Activated naive CD8-positive, alpha-beta T cell (primary cell): Measurements from ENCODE around the gene ARRB1.
"Not testable (repeated sequence)": the region's sequence is repeated elsewhere in the genome, so short reads cannot be mapped to it uniquely, and the experiment has no call there.

Source experiments
- H3K27ac Mint-ChIP-seq: one replicate; pipeline ENCODE4 v1.8.0; 2021; ENCODE audit warnings: mixed read lengths
- H3K27me3 Mint-ChIP-seq: one replicate; pipeline ENCODE4 v1.8.0; 2021; ENCODE audit warnings: mixed read lengths
- H3K36me3 Mint-ChIP-seq: one replicate; pipeline ENCODE4 v1.8.0; 2021; ENCODE audit warnings: mixed read lengths
- H3K4me1 Mint-ChIP-seq: one replicate; pipeline ENCODE4 v1.8.0; 2021; ENCODE audit warnings: low read depth, mixed read lengths
- H3K4me3 Mint-ChIP-seq: one replicate; pipeline ENCODE4 v1.8.0; 2021; ENCODE audit warnings: mild to moderate bottlenecking, mixed read lengths
- H3K9me3 Mint-ChIP-seq: one replicate; pipeline ENCODE4 v1.8.0; 2021; ENCODE audit warnings: low read depth, mixed read lengths

Gene ARRB1

GRCh38 chr11:75342231-75342918 is 9.1 kb downstream of the ARRB1 start:
- H3K27ac Mint-ChIP-seq = peak overlapping the region; percentile 85
- peaks cover 94% of the 10 kb centered on the region for H3K4me1 Mint-ChIP-seq
- peak overlapping the region; percentile 32 for H3K4me3 Mint-ChIP-seq
- H3K36me3 Mint-ChIP-seq = no peaks in the 10 kb centered on the region
- no peaks in the 10 kb centered on the region for H3K9me3 Mint-ChIP-seq
- H3K27me3 Mint-ChIP-seq = no peaks in the 10 kb centered on the region

GRCh38 chr11:75341612-75342011 is 9.8 kb downstream of the ARRB1 start:
- Mint-ChIP-seq H3K27ac (peak overlapping the region; percentile 85), H3K27me3 (no peaks in the 10 kb centered on the region), H3K4me1 (peaks cover 94% of the 10 kb centered on the region), H3K4me3 (peak overlapping the region; percentile 80), H3K9me3 (no peaks in the 10 kb centered on the region), H3K36me3 (no peaks in the 10 kb centered on the region)

GRCh38 chr11:75339685-75340409 is 11.6 kb downstream of the ARRB1 start:
- H3K36me3 Mint-ChIP-seq = no peaks in the 10 kb centered on the region
- H3K9me3 Mint-ChIP-seq = no peaks in the 10 kb centered on the region
- H3K4me3 Mint-ChIP-seq = peak overlapping the region; percentile 80
- H3K27ac Mint-ChIP-seq = peak overlapping the region; percentile 94
- H3K4me1 Mint-ChIP-seq = peaks cover 95% of the 10 kb centered on the region
- H3K27me3 Mint-ChIP-seq = no peaks in the 10 kb centered on the region

GRCh38 chr11:75338516-75339208 is 12.8 kb downstream of the ARRB1 start:
- Mint-ChIP-seq H3K4me1 (peaks cover 94% of the 10 kb centered on the region), H3K36me3 (peaks cover 3% of the 10 kb centered on the region), H3K9me3 (no peaks in the 10 kb centered on the region), H3K27me3 (no peaks in the 10 kb centered on the region), H3K4me3 (peak overlapping the region; percentile 66), H3K27ac (peak overlapping the region; percentile 94)

DNA sequence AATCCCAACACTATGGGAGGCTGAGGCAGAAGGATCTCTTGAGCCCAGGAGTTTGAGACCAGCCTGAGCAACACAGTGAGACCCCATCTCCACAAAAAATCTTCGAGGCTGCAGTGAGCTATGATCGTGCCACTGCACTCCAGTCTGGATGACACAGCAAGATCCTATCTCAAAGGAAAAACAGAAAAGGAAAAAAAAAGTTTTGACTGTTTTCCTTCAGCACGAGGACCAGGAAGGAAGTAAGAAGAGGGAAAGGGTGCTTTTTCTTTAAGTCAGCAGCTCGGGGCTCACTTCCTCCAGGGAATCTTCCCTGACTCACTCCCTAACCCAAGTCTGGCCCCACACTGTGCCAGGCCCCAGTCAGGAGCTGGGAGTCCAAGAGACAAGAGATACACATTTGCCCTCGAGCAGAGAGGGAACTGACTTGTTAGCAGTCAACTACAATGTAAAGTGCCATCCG is 14.2 kb downstream of the ARRB1 start:
- Mint-ChIP-seq H3K36me3 (peaks cover 3% of the 10 kb centered on the region), H3K27ac (peak overlapping the region; percentile 82), H3K4me3 (peak overlapping the region; percentile 30), H3K9me3 (no peaks in the 10 kb centered on the region), H3K4me1 (peaks cover 96% of the 10 kb centered on the region), H3K27me3 (no peaks in the 10 kb centered on the region)

DNA sequence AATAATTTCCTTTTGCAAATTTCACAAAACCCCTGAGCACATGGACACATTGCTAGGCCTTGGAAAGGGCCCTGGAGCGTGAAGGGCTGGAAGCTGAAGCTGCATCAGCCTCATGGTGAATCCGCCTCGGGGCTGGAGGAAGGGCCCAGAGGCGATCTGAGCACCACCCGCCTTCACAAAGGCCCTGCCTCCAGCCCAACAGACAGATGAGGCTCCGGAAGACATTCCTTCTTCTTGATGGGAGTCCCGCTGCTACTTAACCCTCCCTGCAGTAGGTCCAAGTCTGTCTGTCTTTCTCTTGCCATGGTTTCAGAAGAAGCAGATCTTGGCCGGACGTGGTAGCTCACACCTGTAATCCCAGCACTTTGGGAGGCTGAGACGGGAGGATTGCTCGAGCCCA is 16.5 kb downstream of the ARRB1 start:
- peaks cover 3% of the 10 kb centered on the region for H3K36me3 Mint-ChIP-seq
- peak overlapping the region; percentile 12 for H3K27ac Mint-ChIP-seq
- H3K4me1 Mint-ChIP-seq = peaks cover 92% of the 10 kb centered on the region
- no peaks in the 10 kb centered on the region for H3K9me3 Mint-ChIP-seq
- no peak overlapping the region for H3K4me3 Mint-ChIP-seq
- H3K27me3 Mint-ChIP-seq = no peaks in the 10 kb centered on the region

- Mint-ChIP-seq H3K27me3 (no peaks in the 10 kb centered on the region), H3K36me3 (peaks cover 3% of the 10 kb centered on the region), H3K4me3 (no peak overlapping the region), H3K9me3 (no peaks in the 10 kb centered on the region), H3K27ac (peak overlapping the region; percentile 47), H3K4me1 (peaks cover 92% of the 10 kb centered on the region)
Measured at GRCh38 chr11:75334402-75334891, 17.0 kb downstream of the ARRB1 start.

DNA sequence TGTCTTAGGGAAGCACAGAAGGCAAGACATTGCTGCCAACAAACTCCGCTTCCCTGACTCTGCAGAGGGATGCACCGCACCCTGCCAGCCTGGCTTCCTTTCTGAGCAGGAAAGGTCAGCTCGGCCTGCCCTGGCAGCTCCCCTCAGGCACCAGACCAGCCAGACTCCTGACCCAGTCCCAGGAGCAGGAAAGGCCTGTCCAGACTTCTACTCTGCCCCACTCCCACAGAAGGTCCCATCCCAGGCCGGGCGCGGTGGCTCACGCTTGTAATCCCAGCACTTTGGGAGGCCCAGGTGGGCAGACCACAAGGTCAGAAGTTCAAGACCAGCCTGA is 17.7 kb downstream of the ARRB1 start:
- Mint-ChIP-seq H3K9me3 (no peaks in the 10 kb centered on the region), H3K4me1 (peaks cover 92% of the 10 kb centered on the region), H3K27ac (no peak overlapping the region), H3K36me3 (peaks cover 3% of the 10 kb centered on the region), H3K4me3 (no peak overlapping the region), H3K27me3 (no peaks in the 10 kb centered on the region)

- Mint-ChIP-seq H3K9me3 (no peaks in the 10 kb centered on the region), H3K4me3 (peak overlapping the region; percentile 49), H3K36me3 (peaks cover 3% of the 10 kb centered on the region), H3K27me3 (no peaks in the 10 kb centered on the region), H3K27ac (peak overlapping the region; percentile 86), H3K4me1 (peaks cover 92% of the 10 kb centered on the region)
Measured at GRCh38 chr11:75333022-75333806, 18.2 kb downstream of the ARRB1 start.

GRCh38 chr11:75331761-75332160 is 19.7 kb downstream of the ARRB1 start:
- Mint-ChIP-seq H3K4me1 (peaks cover 82% of the 10 kb centered on the region), H3K27ac (peak overlapping the region; percentile 93)
- not testable (repeated sequence) for H3K36me3 Mint-ChIP-seq

GRCh38 chr11:75331304-75331703 is 20.2 kb downstream of the ARRB1 start:
- H3K27me3 Mint-ChIP-seq, H3K36me3 Mint-ChIP-seq, H3K9me3 Mint-ChIP-seq, H3K4me3 Mint-ChIP-seq: not testable (repeated sequence)
- Mint-ChIP-seq H3K27ac (peak overlapping the region; percentile 93), H3K4me1 (peaks cover 82% of the 10 kb centered on the region)

More at GRCh38 chr11:75331761-75332160, 19.7 kb downstream of the ARRB1 start:
- not testable (repeated sequence) for H3K27me3 Mint-ChIP-seq, H3K9me3 Mint-ChIP-seq
- H3K4me3 Mint-ChIP-seq = peak overlapping the region; percentile 65

DNA sequence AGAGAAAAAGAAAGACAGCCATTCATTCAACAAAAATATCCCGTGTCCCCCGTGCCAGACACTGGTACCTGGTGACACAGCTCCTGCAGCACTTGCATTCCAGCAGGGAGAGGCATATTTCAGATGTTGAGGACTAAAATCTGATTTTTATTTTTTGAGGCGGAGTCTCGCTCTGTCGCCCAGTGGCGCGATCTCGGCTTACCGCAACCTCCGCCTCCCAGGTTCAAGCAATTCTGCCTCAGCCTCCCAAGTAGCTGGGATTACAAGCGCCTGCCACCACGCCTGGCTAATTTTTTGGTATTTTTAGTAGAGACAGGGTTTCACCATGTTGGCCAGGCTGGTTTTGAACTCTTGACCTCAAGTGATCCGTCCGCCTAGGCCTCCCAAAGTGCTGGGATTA is 20.6 kb downstream of the ARRB1 start:
- not testable (repeated sequence) for H3K4me3 Mint-ChIP-seq, H3K36me3 Mint-ChIP-seq, H3K9me3 Mint-ChIP-seq, H3K27me3 Mint-ChIP-seq
- Mint-ChIP-seq H3K4me1 (peaks cover 82% of the 10 kb centered on the region), H3K27ac (peak overlapping the region; percentile 93)

GRCh38 chr11:75330291-75330690 is 21.2 kb downstream of the ARRB1 start:
- no peak overlapping the region for H3K4me3 Mint-ChIP-seq
- no peaks in the 10 kb centered on the region for H3K27me3 Mint-ChIP-seq
- peak overlapping the region; percentile 83 for H3K27ac Mint-ChIP-seq
- peaks cover 81% of the 10 kb centered on the region for H3K4me1 Mint-ChIP-seq
- H3K9me3 Mint-ChIP-seq = no peaks in the 10 kb centered on the region
- peaks cover 3% of the 10 kb centered on the region for H3K36me3 Mint-ChIP-seq

DNA sequence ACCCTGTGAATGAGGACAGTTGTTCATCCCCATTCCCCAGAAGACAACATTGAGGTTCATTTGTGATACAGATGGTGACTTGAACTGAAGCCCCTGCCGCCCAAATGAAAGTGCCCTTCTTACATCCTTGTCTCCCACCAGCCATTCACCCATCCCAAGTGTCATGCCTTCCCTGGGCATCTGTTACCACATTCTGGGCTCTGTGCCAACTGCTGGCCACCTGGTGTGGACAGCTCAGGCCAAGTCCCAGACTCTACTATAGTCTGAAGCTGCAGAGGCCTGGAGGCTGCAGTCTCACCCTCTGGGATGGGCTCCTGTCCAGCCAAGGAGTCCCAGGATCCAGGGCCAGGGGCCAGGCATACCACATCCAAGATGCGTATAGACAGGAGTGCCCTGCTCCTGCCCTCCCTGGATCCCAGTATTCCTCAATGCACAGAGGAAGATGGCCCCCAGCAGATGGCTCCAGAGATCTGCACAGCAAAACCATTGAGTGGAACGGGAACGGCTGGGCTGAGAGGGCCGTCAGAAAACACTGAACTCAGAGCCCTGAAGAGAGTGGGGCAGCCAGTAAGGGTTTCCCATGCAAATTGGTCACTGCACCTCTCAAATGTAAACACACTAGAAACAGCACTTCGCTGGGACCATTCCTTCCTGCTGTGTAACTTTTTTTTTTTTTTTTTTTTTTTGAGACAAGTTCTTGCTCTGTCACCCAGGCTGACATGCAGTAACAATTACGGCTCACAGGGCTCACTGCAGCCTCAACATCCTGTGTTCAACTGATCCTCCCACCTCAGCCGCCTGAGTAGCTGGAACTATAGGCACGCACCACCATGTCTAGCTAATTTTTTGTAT is 22.8 kb downstream of the ARRB1 start:
- H3K36me3 Mint-ChIP-seq = no peaks in the 10 kb centered on the region
- no peaks in the 10 kb centered on the region for H3K9me3 Mint-ChIP-seq
- H3K27me3 Mint-ChIP-seq = no peaks in the 10 kb centered on the region
- H3K4me1 Mint-ChIP-seq = peaks cover 78% of the 10 kb centered on the region
- peak overlapping the region; percentile 63 for H3K4me3 Mint-ChIP-seq
- H3K27ac Mint-ChIP-seq = peak overlapping the region; percentile 83
